Tibial nerve (tissue), 3 donors: ENCODE measurements around the gene ZNF407.

Experiments
- POLR2A ChIP-seq, 2 donors: fragments of 450-650 bp; IDR thresholded peaks; one replicate each; pipeline ENCODE4 v1.6.1; 2017; ENCODE audit warnings: antibody characterized with exemption in 2 of 2, mild to moderate bottlenecking in 2 of 2, moderate library complexity in 2 of 2
- TF ChIP-seq, protein P1 (sequence below), 5 experiments: fragments of 200-600 bp in 3 of 5; fragments of 450-650 bp in 2 of 5; sonication (generic) in 3 of 5; IDR thresholded peaks; one replicate each; pipeline ENCODE4 v1.5.1; 2016 to 2019; ENCODE audit warnings: antibody characterized with exemption in 5 of 5, mild to moderate bottlenecking in 3 of 5, moderate library complexity in 2 of 5

- TF ChIP-seq, protein P1, sequence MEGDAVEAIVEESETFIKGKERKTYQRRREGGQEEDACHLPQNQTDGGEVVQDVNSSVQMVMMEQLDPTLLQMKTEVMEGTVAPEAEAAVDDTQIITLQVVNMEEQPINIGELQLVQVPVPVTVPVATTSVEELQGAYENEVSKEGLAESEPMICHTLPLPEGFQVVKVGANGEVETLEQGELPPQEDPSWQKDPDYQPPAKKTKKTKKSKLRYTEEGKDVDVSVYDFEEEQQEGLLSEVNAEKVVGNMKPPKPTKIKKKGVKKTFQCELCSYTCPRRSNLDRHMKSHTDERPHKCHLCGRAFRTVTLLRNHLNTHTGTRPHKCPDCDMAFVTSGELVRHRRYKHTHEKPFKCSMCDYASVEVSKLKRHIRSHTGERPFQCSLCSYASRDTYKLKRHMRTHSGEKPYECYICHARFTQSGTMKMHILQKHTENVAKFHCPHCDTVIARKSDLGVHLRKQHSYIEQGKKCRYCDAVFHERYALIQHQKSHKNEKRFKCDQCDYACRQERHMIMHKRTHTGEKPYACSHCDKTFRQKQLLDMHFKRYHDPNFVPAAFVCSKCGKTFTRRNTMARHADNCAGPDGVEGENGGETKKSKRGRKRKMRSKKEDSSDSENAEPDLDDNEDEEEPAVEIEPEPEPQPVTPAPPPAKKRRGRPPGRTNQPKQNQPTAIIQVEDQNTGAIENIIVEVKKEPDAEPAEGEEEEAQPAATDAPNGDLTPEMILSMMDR (IDR thresholded peaks at IDR 0.05), result no peak
- TF ChIP-seq POLR2A (IDR thresholded peaks at IDR 0.05), result no peak
Observed at GRCh38 chr18:74789078-74789477, 191.4 kb downstream of the ZNF407 start.
